ENCODE data around the gene TTLL11.

The TTLL11 gene

DNA sequence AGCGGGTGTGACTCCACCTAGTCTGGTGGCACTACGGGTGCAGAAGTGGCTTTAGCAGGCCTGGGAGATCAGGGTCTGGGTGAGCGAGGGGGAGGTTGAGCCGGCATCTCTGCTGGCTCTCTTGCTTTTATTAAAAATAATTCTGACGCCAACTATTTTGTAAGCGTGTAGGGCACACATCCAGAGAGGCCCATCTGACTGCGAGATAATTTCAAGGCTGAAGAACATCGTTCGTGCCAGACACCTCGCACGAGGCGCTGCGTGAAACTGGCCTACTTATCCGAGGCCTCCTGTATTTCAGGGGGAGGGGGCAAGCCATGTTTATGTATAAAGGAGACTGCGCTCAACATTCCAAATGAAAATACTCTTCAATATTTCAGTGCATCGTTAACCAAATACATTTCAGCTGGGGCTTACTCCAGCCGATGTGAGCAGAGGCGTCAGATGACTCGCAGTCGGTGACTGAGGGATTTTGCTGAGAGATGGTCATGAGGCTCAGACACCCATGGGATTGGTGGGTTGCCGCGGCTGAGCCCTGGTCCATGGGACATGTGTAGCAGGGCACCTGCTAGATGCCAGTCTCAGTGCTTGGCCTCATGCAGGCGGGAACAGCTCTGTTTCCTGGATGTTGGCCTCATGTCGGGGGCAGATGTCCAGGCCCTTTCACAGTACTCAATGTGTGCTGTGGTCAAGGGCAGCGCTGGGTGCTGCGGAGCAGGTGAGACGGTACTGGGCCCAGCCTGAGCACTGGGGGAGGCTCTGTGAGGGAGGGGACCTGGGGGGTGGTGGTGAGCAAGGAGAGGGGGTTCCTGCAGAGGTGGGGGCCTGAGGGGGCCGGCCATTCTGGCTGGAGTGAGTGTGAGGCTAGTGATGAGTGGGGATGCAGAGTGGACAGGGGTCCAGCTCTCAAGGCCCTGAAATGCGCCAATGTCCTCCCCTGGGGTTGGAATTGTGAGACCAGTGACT is 240.2 kb downstream of the TTLL11 start:
- no peak for DNase-seq (ENCODE audit: low spot score)

DNA sequence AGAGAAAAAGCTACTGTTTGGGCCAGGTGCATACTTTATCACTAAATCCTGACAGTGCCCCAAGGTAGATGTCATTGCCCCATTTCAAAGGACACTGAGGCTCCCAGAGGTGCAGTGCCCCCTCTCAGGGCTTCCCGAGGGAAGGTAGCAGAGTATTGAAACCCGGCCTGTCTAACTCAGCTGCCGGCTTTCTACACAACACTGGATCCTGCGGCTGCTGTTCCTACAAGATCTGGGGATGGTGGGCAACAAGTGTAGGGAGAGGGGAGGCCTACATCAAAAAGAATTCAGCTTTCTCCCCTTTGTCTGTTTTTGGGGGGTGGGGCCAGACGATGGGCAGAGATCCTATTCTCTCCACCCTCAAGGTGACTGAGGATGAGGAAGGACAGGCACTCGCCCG is 240.9 kb downstream of the TTLL11 start:
- DNase-seq (ENCODE audit: low spot score): no peak

DNA sequence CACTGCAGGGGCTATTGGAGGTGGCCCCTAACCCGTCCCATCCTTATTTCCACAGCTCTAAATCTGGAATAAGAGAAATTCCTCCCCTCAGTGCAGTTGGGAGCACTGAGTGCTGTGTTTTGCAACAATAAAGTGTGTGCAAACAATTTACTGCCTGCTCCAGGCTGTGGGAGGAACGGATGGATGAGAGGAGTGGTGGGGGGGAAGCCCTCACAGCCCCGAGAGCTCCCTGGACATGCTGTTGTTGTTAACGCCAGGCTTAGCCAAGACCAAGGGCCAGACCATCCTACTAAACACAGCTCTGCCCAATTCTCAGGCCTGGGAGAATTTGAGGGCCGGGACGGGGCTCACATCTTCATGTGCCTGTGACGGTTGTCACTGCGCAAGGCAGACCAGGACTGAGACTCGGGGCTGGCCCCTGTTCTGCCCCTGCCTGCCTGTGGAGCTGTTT is 241.4 kb downstream of the TTLL11 start:
- no peak for DNase-seq (ENCODE audit: low spot score)

- no peak for DNase-seq (ENCODE audit: low spot score)
Observed at GRCh38 chr9:121850366-121850765, 242.7 kb downstream of the TTLL11 start.

DNA sequence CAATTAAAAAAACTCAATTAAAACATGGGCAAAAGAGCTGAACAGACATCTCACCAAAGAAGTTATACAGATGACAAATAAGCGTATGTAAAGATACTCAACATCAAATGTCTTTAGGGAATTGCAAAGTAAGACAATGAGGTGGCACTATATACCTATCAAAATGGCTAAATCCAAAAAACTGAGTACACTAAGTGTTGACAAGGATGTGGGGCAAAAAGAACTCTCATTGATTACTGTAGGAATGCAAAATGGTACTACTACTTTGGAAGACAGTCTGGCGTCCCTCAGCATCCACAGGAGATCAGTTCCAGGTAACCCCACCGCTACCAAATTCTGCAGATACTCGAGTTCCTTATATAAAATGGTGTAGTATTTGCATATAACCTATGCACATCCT is 243.6 kb downstream of the TTLL11 start:
- DNase-seq (ENCODE audit: low spot score): no peak

DNA sequence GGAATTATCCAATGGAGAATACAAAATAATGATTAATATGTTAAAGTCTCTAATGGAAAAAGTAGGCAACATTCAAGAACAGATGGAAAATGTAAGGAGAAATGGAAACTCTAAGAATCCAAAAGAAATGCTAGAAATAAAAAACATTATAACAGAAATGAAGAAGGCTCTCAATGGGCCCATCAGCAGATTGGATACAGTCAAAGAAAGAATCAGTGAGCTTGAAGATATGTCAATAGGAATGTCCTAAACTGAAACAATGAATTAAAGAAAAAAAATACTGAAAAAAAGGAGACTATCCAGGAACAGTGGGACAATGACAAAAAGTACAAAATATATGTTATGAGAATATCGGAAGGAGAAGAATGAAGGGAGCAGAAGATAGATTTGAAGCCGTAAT is 248.5 kb downstream of the TTLL11 start:
- DNase-seq (ENCODE audit: low spot score): no peak

DNA sequence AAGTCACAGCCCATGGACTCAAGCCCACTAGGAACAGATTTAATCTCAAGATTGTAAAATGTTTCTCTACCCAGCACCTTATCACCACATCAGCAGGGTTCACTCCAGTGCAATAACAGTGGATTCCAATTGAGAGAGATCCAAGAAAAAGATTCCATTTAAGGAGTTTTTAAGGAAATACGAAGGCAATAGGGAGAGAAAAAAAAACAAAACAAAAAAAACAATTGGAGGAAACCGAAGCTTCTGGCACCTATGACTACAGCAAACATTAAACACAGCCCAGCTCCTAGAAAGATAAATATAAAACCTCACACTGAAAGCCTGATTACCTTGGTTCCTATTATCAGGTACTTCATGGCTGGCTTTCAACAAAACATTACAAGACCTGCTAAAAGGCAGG is 249.0 kb downstream of the TTLL11 start:
- no peak for DNase-seq (ENCODE audit: low spot score)

GRCh38 chr9:121842612-121842978 is 250.5 kb downstream of the TTLL11 start:
- DNase-seq (ENCODE audit: low spot score): no peak

DNA sequence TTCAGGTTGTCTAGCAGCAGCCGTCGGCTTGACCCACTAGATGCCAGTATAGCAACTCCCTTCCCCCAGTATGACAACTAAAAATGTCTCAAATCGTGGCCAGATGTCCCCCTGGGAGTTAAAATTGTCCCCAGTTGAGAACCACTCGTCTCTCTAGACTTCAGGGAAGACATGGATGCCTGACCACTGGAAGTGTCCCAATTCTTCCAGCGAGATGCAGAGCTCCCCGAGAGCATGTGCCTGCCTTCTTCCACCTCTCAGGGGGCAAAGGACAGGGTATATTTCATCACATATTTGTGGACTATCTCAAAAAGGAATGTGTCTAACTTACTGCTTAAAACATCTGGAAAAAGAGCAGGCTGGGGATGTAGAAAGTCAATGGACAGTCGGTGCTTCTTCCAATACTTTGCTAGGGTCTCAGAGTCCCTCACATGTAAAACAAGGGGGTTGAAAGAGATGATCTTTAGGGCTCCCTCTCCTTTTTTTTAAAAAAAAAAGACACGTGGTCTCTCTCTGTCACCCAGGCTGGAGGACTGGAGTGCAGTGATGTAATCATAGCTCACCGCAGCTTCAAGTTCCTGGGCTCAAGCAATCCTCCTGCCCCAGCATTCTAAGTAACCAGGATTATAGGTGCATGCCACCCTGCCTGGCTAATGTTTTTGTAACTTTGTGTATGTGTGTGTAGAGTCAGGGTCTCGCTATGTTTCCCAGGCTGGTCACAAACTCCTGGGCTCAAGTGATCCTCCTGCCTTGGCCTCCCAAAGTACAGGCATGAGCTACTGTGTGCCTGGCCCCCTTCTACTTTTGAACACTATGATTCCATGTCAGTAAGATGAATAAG is 251.1 kb downstream of the TTLL11 start:
- DNase-seq (ENCODE audit: low spot score): no peak

DNA sequence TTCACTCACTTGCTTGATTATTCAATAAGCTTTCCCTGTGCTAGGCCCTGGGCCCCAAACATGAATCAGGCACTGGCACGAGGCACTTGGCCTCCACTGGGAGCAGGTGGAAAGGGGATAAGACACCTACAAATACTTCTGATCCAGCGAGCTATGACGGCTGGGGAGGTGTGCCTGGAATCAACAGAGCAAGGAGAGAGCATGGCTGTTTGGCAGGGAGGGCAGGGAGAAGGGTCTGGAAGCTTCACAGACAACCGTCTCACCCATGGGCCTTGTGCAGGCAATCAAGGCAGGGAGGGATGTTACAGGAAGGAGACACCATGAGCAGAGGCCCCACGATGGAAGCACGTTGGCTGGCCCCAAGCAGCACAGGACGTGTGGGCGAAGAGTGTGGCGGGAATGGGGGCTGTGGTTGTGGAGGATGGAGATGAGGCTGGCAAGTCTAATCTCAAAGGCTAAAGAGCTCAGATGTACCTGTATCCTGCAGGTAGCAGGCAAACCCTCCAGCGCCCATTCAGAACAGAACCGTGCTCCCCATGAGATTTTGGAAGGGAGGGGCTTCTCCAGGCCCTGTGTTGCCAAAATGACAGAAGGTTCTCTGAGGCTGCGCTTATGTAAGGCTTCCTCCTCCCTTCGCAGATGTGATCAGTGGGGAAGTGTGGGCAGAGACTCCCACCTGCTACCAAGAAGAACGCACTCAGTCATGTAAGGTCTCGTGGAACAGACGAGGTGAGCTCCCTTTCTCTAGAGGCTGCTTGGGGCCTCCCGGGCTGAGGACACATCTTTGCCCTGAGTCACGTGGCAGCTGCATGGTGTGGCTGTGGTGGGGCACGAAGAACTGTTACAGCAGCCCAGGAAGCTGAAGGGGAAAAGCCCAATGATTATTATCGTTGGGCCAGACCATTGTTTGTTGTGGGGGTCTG is 252.0 kb downstream of the TTLL11 start:
- no peak for DNase-seq (ENCODE audit: low spot score)

DNA sequence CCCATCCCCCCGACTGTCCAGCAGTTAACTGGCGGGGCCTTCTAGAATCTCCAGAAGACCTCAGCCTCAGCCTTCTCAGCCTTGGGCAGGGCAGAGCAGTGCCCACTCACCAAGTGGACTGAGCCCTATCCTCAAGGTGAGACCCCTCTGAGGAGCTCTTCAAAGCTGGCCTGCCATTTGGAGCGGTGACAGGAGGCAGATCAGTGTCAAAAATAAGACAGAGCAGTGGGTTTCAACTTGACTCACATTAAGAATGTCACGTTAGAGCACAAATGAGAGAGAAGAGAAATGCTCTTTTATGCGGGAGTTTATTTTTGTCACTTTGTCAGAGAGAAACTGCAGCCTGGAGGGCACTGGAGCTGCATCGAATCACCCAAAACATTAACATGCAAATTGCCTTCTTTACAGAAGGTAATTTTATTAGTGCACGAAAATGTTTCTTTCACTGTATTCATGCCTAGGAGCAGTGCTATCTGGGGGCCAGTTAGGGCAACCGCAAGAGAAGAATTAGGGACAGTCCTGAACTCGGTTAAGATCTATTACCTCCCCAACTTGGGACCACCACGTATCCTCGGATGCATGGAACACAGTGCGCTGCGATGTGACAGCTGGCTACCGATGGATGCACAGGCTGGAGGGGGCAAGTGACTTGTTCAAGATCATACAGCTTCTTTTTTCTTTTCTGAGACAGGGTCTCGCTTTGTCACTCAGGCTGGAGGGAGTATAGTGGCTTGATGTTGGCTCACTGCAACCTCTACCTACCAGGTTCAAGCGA is 253.2 kb downstream of the TTLL11 start:
- no peak for DNase-seq (ENCODE audit: low spot score)

DNA sequence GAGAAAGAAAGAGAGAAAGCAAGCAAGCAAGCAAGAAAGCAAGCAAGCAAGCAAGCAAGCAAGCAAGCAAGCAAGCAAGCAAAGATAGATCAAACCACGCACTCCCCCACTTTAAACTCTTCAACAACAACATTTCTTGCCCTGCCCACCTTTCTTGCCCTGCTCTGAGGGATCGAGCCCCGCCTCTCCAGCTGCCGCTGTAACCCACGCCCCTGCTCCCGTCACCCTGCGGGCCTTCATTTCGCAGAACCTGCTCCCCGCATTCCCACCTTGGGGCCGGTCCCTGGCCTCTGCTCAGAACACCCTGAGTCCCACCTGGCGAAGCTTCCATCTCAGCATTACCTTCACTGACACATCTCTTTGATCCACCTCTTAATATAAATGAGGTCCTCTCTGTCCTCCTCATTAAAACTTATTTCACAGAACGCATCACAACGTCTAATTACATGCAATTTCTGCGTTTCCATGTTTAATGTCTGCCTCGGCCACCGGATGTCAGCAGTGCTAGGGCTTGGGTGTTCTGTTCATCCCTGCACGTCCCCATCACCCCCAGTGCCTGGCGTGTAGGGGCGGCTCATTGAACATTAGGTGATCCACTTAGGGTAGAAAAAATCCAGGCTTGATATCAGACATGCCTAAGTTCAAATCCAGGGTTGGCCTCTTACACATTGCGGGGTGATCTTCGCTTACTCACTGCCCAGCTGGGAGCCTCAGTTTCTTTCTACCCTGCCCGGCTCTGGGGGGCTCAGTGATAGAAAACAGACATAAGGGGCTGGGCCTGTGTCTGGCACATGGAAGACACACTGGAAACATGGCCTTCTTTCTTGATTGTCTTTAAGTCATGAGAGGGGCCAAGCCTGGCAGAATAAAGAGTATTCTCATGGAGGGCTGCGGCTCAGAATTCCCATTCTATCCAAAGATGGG is 254.1 kb downstream of the TTLL11 start:
- no peak for DNase-seq (ENCODE audit: low spot score)

- DNase-seq (ENCODE audit: low spot score): no peak
Observed at GRCh38 chr9:121837113-121837961, 255.8 kb downstream of the TTLL11 start.

- no peak for DNase-seq (ENCODE audit: low spot score)
Observed at GRCh38 chr9:121836366-121836885, 256.7 kb downstream of the TTLL11 start.

- DNase-seq (ENCODE audit: low spot score): peak; percentile 16
Observed at GRCh38 chr9:121835587-121836365, 257.3 kb downstream of the TTLL11 start.

DNA sequence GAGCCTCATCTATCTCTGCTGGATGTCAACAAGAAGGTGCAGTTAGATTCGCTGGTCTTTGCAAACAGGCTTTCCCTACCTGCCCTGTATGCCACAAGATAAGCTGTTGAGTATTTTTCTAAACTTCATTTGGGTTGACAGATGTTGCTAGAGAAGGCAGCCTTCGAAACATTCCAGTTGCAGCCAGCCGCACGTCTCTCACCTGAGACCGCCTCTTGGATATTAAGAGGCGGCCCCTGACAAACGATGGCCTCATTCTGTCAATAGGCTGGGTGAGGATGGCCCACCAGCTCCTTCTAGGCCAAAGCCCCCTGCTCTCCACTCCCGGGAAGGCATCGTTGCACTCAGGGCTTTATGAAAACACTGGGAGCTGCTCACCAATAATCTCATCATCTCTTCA is 260.0 kb downstream of the TTLL11 start:
- no peak for DNase-seq (ENCODE audit: low spot score)

- no peak for DNase-seq (ENCODE audit: low spot score)
Observed at GRCh38 chr9:121831869-121832268, 261.2 kb downstream of the TTLL11 start.

Measured in RKO (cell line).